Measurements from ENCODE around the gene CIPC. TPM values are rescaled to one million over a fixed set of nuclear protein-coding genes. Genes with fewer than 3 reads are reported as not detected.
A peak's percentile ranks its signal among the peaks of the same experiment; 100 is the strongest.

Gene CIPC
- total and polyA plus RNA-seq, 4 donors, result 6.4 to 32.0 (median 18.6) TPM

DNA sequence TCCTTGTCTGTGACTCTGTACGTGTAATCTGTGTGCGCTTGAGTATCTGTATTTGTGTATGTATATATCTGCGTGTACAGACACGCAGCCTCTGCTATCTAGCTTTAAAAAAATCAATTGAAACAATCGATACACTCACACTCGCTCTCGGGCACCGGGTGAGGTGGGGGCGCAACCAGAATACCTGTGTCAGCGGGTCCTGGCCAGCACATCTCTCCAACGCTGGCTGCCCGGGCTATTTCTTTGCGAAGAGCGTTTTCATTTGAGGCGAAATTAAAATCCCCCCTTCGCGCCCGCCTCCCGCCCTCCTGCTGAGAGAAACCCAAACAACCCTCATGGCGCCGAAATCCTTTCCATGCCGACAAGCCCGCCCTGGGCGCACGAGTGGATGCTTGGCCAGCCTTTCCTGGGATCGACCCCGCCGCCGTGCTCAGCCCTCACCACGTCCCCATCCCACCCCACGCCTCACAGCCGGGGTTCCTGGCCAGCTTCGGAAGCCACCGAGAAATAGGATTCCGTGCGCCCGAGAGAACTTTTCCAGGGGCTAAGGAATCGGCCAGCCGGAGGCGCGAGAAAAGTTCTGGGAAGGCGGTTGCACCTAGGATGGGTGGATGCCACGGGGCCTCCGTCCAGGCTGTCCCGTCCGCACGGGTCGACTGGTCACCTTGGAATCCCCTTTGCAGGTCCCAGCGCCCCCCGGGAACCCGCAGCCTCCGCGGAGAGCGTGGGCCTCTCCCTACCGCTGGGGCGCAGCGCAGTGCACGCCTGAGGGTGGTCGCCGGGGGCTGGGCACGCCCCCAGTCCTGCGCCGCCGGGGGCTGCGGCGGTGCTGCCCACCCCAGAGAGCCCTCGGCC lies 42.5 kb downstream of the CIPC start:
- TF ChIP-seq, protein P1, sequence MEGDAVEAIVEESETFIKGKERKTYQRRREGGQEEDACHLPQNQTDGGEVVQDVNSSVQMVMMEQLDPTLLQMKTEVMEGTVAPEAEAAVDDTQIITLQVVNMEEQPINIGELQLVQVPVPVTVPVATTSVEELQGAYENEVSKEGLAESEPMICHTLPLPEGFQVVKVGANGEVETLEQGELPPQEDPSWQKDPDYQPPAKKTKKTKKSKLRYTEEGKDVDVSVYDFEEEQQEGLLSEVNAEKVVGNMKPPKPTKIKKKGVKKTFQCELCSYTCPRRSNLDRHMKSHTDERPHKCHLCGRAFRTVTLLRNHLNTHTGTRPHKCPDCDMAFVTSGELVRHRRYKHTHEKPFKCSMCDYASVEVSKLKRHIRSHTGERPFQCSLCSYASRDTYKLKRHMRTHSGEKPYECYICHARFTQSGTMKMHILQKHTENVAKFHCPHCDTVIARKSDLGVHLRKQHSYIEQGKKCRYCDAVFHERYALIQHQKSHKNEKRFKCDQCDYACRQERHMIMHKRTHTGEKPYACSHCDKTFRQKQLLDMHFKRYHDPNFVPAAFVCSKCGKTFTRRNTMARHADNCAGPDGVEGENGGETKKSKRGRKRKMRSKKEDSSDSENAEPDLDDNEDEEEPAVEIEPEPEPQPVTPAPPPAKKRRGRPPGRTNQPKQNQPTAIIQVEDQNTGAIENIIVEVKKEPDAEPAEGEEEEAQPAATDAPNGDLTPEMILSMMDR (IDR thresholded peaks at IDR 0.05; ENCODE audit: control extremely low read depth, extremely low read depth), result no peak
- ATAC-seq (ENCODE audit: insufficient read depth, low FRiP score), result no peak
- Histone ChIP-seq H3K27me3 (ENCODE audit: control insufficient read depth in 3 of 3, insufficient read depth in 3 of 3, low read length in 2 of 3) (peaks cover 5 to 83% (median 76%) of the 10 kb centered on the region in 3 donors), H3K27ac (ENCODE audit: low read depth in 1 of 2, low read length in 1 of 2) (no peak overlapping the region), H3K36me3 (ENCODE audit: control insufficient read depth in 4 of 4, insufficient read depth in 4 of 4, low read length in 4 of 4) (no peaks in the 10 kb centered on the region), H3K4me3 (no peak overlapping the region), H3K4me1 (ENCODE audit: control insufficient read depth in 5 of 5, insufficient read depth in 5 of 5, low read length in 5 of 5) (peaks cover 0 to 15% (median 3%) of the 10 kb centered on the region in 5 donors), H3K9me3 (ENCODE audit: control insufficient read depth in 4 of 4, insufficient read depth in 3 of 4, low read length in 3 of 4) (no peaks in the 10 kb centered on the region), H3K9ac (ENCODE audit: insufficient read depth in 1 of 2, low read length in 2 of 2) (no peak overlapping the region)
- 1 to 2% methylated on average over 60 to 67 of the region's 67 CpGs for WGBS, 2 donors
- peak in 1 of 3 donors; percentile 5 for DNase-seq

DNA sequence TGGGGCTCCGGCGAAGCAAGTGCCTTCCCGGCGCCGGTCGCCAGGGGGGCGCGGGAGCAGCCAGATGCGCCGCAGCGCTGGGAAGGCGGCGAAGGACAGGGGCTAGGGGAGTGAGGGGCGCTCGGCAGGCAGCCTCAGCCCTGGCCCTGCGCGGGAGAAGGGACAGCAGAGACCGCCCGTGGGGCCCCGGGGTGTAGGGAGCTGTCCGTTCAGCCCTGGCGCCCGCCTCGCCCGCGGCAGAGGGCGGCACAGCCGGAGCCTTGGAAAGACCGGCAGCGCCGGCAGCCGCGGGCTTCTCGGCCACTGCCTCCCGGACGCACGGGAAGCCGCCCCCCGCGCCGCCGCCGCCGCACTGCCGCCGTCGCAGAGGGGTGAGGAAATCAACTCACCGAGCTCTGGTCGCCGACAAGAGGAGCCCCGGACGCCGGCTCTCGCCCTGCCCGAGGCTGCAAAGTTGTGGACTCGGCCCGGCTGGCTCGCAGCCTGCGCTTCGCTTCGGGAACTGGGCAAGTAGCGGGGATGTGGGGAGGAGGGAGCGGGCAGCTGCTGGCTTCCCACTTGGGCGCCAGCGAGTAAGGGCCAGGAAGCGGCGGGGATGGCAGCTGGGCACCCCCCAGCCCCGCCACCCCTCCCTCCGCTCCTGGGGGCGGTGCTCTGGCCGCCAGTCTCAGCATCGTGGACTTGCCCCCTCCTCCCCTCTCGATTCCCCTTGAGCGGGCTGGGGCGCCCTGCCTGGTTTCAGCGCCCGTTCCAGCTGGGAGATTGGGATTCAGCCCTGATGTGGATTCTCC lies 43.4 kb downstream of the CIPC start, which contains the start of gene ZDHHC22:
TSS of gene ZDHHC22 (minus strand) at position 578 of the 791 bp plus-strand sequence. CDS start 2,053 bp downstream, outside the sequence.
- Histone ChIP-seq H3K27me3 (ENCODE audit: control insufficient read depth in 3 of 3, insufficient read depth in 3 of 3, low read length in 2 of 3) (peaks cover 5 to 87% (median 80%) of the 10 kb centered on the region in 3 donors), H3K9me3 (ENCODE audit: control insufficient read depth in 4 of 4, insufficient read depth in 3 of 4, low read length in 3 of 4) (no peaks in the 10 kb centered on the region), H3K4me3 (peak within 1 kb of the TSS; percentile 8), H3K9ac (ENCODE audit: insufficient read depth in 1 of 2, low read length in 2 of 2) (no peak within 1 kb of the TSS), H3K36me3 (ENCODE audit: control insufficient read depth in 4 of 4, insufficient read depth in 4 of 4, low read length in 4 of 4) (no peaks in the 10 kb centered on the region), H3K27ac (ENCODE audit: low read depth in 1 of 2, low read length in 1 of 2) (no peak within 1 kb of the TSS), H3K4me1 (ENCODE audit: control insufficient read depth in 5 of 5, insufficient read depth in 5 of 5, low read length in 5 of 5) (peaks cover 0 to 15% (median 3%) of the 10 kb centered on the region in 5 donors)
- ATAC-seq (ENCODE audit: insufficient read depth, low FRiP score) (no peak), DNase-seq (peak; percentile 46 to 59 (median 52))
- TF ChIP-seq, protein P1 (IDR thresholded peaks at IDR 0.05; ENCODE audit: control extremely low read depth, extremely low read depth), result no peak
- WGBS, 2 donors, result 1% methylated on average over 57 to 77 of the region's 77 CpGs

DNA sequence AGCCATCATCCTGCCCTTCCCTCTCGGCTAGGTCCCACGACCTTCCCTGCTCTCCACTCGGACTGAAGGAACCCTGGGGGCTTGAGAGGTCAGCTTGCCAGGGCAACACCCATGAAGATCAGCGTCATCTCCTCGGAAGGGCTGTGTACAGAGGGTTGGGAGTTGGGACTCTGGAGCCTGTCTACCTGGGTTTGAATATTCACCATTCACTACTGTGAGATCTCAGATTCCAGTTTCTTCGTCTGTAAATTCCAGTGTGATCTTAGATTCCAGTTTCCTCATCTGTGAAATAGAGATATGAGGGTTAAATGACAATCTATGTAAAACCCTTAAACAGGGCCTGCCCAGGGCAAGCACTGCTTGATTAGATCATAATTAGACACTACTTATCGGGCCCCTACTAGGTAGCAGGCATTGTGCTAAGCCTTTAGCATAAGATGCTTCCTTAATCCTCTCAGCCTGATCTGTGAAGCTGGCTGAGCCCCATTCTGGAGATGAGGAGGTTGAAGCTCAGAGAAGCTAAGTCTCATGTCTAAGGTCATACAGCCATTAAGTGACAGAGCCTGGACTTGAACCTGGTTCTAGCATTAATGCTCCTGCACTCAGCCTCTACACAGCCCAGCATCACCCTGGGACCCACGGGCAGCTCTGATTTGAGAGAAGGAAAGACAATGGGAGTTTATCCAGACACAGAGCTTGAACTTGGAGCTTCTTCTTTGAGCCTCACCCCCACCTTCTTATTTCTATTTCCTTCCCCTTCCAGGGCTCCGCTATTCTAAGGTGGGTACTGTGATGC lies 44.1 kb downstream of the CIPC start:
- no peaks in the 10 kb centered on the region for H3K36me3 ChIP-seq (ENCODE audit: control insufficient read depth in 4 of 4, insufficient read depth in 4 of 4, low read length in 4 of 4)
- no peak overlapping the region for H3K9ac ChIP-seq (ENCODE audit: insufficient read depth in 1 of 2, low read length in 2 of 2)
- peaks cover 5 to 86% (median 79%) of the 10 kb centered on the region in 3 donors for H3K27me3 ChIP-seq (ENCODE audit: control insufficient read depth in 3 of 3, insufficient read depth in 3 of 3, low read length in 2 of 3)
- 5 to 6% methylated on average over 9 of the region's 9 CpGs for WGBS, 2 donors
- no peaks in the 10 kb centered on the region for H3K9me3 ChIP-seq (ENCODE audit: control insufficient read depth in 4 of 4, insufficient read depth in 3 of 4, low read length in 3 of 4)
- ATAC-seq (ENCODE audit: insufficient read depth, low FRiP score) (no peak), DNase-seq (no peak)
- TF ChIP-seq, protein P1 (IDR thresholded peaks at IDR 0.05; ENCODE audit: control extremely low read depth, extremely low read depth), result no peak
- H3K4me1 ChIP-seq (ENCODE audit: control insufficient read depth in 5 of 5, insufficient read depth in 5 of 5, low read length in 5 of 5), result peaks cover 0 to 15% (median 3%) of the 10 kb centered on the region in 5 donors
- no peak overlapping the region for H3K27ac ChIP-seq (ENCODE audit: low read depth in 1 of 2, low read length in 1 of 2)
- H3K4me3 ChIP-seq, result no peak overlapping the region

Measured in lung (tissue), 12 donors.